C4-2B (cell line): ENCODE data around the gene ITGB1BP1.

ENCODE experiments used
- H3K27ac ChIP-seq: fragments of 450-650 bp; 2 replicates; pipeline ENCODE4 v1.5.1; 2017
- ZFX ChIP-seq: fragments of 450-650 bp; IDR thresholded peaks from 2 replicates; pipeline ENCODE4 v1.6.1; 2017
- TF ChIP-seq, protein P1 (sequence below): fragments of 450-650 bp; conservative IDR thresholded peaks from 2 replicates; pipeline ENCODE4 v1.5.1; 2017; ENCODE audit warnings: mild to moderate bottlenecking

The ITGB1BP1 gene

DNA sequence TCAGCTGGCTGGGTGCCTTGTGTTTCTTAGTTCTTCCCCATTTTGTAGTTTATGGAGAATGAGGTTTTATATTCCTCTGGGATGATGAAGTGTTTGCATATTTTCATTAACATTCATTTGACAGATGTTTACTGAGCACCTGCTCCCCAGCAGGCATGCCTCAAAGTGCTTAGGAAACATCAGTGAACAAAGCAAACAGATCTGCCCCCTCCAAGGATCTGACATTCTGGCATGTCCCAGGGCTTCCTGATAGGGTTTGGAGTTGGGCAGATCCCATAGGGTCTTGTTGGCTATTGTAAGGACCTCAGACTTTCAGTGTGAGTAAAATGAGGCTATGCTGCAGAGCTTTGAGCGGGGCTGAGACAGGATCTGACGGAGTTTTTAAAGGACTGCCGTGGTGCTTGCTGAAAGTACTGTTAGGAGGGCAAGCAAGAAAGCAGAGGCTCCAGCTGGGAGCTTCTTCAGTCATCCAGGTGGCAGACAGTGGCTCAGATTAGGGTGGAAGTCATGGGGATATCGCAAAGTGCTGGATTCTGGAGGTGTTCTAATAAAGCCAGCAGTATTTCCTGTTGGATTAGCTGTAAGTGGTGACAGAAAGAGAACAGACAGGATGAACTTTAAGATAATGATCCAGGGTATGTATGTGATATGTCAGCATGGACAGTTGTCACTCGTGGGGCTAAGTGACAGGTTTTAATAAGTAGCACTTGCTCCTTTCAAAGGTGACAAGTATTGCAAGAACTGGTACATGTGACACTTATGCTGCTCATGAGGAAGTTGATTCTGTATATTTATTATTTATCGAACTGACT, 39.8 kb upstream of the ITGB1BP1 start:
- H3K27ac ChIP-seq, result no peak overlapping the region

DNA sequence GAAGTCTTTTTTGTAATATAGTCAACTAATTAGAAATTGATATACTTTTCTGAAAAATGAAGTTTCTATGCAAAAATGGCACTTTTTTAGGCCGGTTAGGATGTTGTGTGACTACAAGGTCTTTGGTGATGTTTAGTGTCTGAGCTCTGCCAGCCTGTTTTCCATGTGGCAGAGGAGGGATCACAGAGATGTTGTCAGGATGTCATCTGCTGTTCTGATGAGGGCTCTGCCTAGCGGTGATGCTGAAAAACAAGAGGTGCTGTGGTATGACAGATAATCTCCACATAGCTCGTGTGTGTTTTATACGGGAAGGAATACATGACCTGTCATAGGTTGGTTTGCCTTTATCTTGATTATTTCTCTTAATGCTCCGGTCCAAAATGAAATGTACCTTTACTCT, 39.0 kb upstream of the ITGB1BP1 start:
- no peak for TF ChIP-seq ZFX
- TF ChIP-seq, protein P1, sequence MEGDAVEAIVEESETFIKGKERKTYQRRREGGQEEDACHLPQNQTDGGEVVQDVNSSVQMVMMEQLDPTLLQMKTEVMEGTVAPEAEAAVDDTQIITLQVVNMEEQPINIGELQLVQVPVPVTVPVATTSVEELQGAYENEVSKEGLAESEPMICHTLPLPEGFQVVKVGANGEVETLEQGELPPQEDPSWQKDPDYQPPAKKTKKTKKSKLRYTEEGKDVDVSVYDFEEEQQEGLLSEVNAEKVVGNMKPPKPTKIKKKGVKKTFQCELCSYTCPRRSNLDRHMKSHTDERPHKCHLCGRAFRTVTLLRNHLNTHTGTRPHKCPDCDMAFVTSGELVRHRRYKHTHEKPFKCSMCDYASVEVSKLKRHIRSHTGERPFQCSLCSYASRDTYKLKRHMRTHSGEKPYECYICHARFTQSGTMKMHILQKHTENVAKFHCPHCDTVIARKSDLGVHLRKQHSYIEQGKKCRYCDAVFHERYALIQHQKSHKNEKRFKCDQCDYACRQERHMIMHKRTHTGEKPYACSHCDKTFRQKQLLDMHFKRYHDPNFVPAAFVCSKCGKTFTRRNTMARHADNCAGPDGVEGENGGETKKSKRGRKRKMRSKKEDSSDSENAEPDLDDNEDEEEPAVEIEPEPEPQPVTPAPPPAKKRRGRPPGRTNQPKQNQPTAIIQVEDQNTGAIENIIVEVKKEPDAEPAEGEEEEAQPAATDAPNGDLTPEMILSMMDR, result no peak

More for the DNA sequence above, 39.8 kb upstream of the ITGB1BP1 start:
- no peak for TF ChIP-seq ZFX
- TF ChIP-seq, protein P1, result no peak

DNA sequence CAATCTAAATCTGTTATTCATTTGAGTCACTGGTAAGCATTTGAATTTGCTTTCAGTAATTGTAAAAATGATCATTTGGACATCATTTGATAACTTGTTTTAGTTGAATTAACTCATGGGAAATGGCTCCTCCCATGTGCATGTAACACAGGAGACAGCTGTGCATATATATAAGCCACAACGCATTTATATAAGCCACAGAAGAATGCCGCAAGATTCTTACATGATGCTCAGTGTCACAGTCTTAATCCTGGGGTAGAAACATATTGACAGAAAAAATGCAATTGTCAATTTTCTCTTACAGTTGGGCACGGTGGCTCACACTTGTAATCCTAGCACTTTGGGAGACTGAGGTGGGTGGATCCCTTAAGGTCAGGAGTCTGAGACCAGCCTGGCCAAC, 37.8 kb upstream of the ITGB1BP1 start:
- TF ChIP-seq, protein P1, result no peak
- TF ChIP-seq ZFX, result no peak
- H3K27ac ChIP-seq, result no peak overlapping the region

More for the DNA sequence above, 39.0 kb upstream of the ITGB1BP1 start:
- no peak overlapping the region for H3K27ac ChIP-seq

DNA sequence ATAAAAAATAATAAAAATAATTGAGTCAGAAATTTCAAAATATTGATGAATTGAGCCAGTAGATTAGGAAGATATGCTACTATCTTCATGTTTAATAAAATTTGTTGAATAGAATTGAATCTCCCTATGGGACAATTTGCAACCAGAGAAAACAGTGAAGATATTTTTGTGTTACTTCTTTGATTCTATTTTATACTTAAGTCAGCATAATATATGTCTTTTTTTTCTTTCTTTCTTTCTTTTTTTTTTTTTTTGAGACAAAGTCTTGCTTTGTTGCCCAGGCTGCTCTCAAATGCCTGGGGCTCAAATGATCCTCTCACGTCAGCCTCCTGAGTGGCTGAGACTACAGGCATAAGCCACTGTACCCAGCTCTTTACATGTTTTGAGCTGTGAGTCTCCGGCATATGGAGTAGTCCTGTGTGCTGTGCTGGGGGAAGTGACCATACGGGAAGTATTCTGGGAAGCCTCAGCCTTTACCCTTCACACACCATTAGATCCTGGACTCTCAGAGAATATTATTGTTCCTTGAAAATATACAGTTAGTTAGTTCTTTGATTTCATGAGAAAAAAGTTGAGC, 37.2 kb upstream of the ITGB1BP1 start:
- no peak for TF ChIP-seq ZFX
- TF ChIP-seq, protein P1, result no peak
- H3K27ac ChIP-seq, result no peak overlapping the region

DNA sequence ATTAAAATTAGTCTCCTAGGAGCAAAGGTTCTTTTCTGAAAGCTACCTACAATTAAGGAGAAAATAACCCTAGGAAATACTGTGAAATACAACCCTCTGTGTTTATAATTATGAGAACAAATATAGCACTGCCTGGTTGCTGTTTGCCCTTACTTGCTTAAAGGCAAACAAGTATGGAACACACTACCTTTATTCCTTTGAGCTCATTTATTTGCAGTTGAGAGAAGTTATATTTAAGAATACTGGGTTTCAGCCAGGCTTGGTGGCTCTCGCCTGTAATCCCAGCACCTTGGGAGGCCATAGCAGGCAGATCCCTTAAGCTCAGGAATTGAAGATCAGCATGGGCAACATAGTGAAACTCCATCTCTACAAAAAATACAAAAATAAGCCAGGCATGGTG, 27.9 kb upstream of the ITGB1BP1 start:
- H3K27ac ChIP-seq, result 0 out of 2 replicates have a peak overlapping the region, but pooled peaks have one; percentile 8
- TF ChIP-seq, protein P1, result no peak
- no peak for TF ChIP-seq ZFX

DNA sequence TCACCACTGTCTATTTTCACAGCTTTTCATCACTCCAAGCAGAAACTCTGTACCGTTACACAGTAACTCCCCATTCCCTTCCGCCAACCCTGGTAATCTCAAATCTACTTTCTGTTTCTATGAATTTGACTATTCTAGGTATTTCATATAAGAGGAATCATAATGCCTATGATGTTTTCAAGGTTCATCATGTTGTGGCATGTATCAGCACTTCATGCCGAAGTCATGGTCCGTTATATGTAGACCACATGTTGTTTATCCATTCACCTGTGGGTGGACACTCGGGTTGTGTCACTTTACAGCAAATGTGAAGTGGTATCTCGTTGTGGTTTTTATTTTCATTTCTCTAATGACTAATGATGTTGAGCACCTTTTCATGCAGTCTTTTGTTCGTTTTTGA, 21.8 kb upstream of the ITGB1BP1 start:
- TF ChIP-seq, protein P1, result no peak
- TF ChIP-seq ZFX, result no peak

DNA sequence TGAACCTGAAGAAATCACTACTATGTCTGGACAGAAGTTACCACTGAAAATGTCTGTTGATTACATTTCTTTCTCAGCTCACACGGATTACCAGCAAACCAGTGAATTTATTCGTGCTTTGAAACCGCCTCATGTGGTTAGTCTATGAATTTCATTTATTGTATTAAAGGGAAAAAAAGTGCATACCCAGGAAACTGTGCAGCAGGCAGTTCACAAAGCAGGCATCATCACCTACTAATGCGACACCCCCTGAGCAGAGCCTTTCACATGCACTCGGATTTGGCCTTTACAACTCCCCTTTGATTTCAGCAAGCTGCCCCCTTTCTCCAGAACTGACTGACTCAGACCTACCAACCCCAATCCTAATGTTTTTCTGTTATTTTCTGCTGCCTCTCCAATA, 20.2 kb upstream of the ITGB1BP1 start:
- TF ChIP-seq ZFX, result no peak
- TF ChIP-seq, protein P1, result no peak

More for the DNA sequence above, 21.8 kb upstream of the ITGB1BP1 start:
- H3K27ac ChIP-seq, result no peak overlapping the region

More for the DNA sequence above, 20.2 kb upstream of the ITGB1BP1 start:
- no peak overlapping the region for H3K27ac ChIP-seq
